ENCODE data around the gene RHEB. TPM values are rescaled to one million over a fixed set of nuclear protein-coding genes. Genes with fewer than 3 reads are reported as not detected.

The RHEB gene
- polyA plus RNA-seq, 10 donors: 77.1 to 108 (median 86.1) TPM

DNA sequence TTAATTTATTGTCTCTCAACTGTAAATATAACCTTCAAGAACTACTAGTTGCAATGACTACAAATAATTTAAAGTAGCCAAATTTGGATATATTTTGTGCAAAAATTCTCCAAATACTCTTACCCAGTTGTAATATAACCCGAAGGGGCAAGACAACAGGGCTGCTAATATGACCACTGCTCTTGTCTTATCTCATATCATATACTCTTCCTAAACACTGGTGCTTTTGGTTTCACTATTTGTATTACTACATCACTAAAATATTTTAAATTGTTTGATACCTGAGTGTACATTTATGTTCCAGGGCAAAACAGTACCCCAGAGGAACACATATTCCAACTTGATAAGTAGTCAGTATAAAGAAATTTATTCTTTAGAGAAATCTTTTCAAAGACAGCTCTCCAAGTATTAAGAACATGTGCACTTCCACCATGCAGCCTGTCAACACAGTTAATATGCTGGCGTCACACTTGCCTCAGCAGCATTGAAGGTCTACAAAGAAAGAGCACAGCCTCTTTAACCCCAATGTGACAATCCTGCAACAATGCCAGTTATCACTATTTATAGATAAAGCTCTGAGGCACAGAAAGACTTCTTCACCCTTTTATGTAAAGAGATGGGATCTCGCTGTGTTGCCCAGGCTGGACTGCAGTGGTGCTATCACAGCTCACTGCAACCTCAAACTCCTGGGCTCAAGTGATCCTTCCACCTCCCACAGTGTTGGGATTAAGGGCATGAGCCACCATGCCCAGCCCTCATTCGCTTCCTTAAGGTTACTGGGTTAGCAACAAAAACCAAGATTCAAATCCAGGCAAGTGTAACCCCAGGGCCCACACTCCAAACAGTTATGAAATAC, 37.8 kb downstream of the RHEB start:
- no peak for DNase-seq

DNA sequence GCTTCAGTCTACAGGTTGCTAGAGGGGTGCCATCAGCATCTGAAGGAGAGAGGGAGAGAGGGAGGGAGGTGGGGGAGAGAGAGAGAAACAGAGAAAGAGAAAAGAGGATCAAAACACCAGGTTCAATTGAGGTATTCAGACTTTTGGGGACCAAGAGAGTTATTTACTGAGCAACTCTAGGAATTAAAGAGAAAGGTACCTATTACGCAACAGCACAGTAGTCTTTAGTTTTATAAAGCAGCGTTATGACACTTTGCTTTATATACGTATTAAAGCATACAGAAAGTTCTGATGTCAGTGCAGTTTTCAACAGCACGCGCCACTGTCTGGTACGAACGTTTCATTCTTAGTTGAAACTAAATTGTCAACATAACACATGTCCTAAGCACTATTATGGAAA, 41.8 kb downstream of the RHEB start:
- no peak for DNase-seq

DNA sequence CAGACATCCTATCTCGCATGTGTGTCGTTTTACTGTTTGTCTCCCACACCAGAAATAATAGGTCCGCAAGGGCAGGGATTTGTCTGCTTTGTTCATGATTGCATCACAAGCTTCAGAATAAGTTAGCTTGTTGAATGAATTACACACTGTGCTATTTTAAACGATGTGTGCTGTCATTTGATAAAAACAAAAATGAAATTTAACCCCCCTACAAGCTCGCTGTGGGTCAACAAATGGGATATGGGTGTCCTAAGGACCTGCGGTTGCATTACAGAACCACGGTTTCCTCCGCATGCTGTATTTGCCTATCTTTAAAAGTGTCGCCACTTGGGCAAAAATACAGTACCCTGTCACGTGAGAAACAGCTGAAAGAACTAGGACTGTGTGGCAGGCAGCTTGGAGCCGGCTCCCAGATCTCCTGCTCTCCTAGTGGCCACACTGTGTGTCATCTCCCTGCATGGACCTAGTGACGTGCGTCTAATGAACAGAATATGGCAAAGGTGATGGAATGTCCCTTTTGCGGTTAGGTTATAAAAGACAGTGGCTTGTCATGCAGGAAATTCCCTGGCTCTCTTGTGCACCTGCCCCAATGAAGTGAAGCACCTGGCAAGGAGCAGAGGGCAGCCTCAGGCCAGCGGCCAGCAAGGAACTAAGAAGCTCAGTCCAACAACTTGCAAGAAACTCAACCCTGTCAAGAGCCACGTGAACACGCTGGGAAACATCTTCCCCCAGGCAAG, 46.9 kb downstream of the RHEB start:
- DNase-seq: no peak

DNA sequence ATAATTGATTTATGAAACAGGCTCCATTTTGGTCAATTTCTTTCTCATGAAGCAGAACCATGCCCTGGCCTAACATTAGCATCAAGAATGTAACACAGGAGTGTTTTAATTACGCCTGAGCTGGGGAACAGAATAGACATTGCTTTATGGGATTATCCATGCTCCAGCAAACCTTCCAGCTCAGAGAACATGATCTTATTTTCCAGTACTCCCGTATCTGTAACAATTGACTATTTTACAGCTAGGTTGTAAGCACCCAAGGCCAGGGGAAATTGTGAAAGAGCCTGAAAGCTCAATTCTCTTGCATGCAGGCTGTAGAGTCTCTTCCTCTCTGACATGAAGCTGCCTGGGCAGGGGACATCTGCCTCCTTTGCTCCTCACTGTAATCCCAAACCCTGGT, 49.0 kb downstream of the RHEB start:
- no peak for DNase-seq

DNA sequence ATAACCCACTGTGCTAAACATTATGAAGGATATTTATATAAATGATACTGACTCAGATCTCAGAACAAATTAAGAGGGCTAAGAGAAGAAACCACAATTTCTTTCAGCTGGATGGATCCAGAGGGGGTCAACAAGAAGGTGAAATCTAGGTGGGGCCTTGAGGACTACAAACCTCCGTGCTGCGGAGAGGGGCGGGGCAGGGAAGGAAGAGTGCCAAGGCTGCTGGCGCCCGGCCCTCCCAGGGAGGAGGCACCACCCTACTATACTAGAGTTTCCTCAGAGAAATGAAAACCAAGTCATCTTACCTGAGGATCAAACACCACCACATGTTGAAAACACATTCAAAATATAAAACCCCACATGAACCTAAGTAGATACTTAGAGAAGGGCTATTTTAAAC, 50.4 kb downstream of the RHEB start:
- no peak for DNase-seq

DNA sequence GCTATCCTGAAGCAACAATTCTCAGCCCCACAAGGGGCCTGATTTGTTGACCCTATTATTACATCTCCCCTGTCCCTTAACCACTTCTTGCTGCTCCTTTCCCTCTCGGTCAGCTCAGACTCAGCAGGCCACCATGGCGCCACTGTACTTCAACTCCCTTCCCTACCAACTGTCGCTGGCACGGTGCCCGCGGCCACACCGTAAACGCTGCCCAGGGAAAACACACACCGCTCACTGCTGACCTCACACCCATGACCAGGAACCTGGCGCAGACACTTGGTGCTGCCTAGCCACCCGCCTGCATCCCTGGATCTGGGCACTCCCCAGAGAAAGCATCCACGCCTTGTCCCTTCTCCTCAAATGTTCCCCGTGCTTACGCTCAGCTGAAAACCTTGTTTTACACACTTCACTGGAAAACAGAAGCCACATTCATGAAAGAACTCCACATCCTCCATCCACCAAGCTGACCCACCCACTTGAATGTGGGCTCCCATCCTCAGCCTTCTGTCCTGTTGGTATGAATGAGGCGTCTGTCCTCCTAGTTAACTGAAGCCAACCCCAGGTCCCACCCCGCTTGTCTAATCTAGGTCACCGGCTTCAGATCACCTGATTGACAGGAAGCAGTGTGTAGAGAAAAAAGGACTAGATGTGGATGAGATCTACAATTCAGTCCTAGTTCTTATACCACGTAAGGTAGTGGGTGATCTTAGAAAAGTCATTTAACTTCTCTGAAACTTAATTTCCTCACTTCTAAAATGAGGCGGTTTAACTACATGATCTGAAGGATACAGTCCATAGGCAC, 51.3 kb downstream of the RHEB start:
- no peak for DNase-seq

DNA sequence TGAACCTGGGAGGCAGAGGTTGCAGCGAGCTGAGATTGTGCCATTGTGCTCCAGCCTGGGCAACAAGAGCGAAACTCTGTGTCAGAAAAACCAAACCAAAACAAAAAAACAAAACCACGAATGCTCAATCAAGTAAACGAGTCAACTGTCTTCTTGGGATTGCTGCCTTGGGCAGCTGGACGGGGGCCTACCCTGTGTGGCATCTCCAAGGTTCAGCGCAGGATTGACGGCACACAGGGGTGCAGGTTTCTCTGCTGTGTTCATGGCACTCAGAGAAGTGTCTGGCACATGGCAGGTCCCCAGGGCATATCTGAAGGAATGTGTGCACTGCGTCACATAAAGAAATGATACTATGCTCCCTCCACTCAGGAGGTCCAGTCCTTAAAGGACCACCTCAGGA, 54.5 kb downstream of the RHEB start:
- DNase-seq: no peak

DNA sequence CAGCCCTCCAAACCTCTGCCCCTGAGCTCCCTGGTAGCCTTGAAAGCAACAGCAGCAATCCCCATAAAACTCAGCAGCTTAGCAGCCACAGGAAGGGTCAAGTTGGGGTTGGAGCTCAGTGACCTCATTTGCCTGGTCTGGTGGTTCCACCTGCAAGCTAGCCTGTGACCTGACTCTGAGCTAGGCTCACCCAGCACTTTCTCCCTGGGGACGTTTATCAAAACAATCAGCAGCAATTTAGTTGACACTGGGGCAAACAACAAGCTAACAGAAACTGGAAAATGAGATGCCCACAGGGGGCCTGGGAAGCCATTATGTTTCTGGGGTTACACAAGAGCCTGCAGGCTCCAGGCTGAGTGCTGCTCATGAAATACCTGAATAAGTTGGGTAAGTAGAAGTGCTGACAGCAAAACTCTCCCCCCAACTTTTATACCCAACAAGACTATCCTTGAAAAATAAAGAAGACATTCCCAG, 57.4 kb downstream of the RHEB start:
- DNase-seq: no peak

DNA sequence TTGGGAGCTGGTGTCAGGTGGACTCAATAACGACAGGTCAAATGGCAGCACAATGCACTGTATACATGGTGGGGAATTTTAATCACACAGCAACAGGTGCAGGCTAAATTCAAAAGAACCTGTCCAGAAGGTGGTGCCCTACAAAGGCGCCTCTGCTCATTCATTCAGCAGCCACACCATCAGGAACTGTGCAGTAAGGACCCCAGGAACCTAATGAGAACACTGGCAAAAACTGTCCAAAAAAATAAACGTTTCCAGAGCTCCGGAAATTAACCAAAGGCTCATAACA, 57.8 kb downstream of the RHEB start:
- no peak for DNase-seq

DNA sequence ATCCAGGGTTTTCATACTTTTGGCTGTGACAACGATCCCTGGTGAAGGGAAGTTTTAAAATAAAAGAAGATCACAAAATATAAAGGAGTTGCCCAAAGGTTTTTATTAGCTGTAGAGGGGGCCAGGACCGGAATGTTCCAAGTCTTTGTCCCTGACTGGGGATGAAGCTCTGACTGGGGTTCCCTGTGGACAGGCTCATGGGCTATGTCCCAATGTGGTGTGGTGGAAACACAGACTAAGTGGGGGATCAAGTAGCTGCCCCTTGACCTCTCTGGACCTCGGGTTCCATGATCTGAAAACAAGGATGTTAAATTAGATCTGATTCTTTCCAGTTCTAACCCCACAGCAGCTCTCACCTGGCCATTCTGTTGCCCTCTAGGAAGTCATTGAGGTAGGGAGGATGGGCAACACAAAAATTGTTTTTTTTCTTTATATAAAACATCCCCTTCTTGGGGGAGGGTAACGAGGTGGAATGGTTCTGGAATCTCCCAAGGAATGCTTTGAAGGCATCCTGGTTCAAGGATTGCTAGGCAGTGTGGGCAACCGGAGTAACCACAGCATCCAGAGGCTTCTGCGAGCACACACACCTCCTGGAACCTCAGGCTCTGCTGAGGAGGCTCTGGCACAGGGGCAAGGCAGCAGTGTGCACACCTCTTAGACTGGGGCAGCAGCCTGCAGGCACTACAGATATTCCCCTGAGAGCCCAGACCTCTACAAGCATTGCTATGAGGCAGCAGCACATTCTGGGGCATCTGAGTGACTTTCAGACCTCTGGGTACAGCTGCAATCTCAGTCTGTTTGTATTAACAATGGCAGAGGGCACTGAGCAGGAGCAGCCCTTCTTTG, 58.4 kb downstream of the RHEB start:
- no peak for DNase-seq

DNA sequence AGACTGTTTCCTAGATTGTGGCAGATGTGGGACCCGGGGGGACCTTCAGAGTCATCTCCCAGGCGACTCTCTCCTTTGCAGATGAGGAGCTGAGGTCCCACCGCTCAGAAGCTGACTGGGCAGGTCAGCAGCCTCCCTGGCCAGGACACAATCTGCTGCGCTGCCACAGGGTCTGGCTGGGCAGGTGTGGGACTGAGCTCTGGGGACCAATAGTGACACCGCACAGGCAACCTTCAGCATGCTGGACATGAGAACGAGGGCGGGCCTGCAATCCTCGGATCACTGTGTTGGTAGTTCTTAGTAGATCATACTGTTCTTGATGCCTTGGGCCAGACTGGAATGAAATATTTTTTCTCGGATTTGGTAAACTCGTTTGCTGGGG, 59.2 kb downstream of the RHEB start:
- no peak for DNase-seq

DNA sequence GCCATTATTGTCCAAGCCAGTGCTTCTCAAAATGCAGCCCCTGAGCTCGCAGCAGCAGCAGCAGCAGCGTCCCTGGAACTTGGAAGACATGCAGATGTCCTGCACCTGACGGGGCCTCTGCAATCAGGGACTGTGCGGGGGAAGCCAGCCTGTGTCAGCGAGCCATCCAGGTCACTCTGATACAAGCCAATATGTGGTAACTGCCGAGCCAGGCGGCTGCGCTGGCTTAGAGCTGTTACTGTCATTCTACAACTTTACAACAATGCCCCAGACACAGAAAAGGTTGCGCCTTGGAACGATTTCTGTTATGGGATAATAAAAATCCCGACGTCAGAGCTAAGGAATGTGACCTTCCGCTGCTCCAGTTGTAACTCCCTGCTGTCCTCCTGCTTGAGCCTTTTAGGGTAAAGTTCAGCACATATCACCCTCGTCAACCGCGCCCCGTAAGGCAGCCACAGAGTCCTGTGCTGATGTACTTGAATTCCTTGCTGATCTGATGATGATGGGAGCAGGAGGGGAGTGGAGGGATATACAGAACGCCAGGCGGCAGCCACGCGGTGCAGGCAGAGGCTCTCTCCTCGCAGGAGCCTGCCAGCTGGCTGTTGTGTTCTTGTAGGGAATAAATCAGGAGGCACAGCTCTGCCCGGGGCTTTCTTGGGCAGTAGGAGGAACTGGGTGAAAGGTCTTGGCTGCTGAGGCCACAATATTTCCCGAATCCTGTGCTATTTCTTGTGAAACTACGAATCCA, 59.8 kb downstream of the RHEB start:
- DNase-seq: peak; percentile 71 to 93 (median 80)

DNA sequence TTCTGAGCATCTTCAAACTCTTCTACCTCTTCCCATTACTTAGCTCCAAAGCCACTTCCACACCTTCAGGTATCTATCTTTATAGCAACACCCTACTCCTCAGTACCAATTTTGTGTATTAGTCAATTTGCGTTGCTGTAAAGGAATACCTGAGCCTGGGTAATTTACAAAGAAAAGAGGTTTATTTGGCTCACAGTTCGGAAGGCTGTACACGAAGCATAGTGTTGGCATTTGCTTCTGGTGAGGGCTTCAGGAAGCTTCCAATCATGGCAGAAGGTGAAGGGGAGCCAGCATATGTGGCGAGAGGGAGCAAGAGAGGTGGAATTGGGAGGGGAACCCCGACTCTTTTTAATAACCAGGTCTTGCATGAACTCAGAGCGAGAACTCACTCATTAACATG, 62.2 kb downstream of the RHEB start:
- no peak for DNase-seq

DNA sequence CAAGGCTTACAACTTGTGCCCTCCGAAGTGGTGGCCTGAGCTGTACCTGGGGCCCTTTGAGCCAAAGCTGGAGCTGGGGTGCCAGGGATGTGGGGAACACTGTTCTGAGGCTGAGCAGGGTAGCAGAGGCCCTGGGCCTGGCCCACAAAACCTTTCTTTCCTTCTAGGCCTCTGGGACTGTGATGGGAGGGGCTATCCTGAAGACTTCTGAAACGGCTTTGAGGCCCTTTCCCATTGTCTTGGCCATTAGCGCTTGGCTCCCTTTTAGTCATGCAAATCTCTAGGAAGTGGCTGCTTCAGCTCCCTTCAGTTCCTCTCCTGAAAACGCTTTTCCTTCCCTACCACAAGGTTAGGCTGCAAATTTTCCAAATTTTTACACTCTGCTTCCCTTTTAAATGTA, 62.9 kb downstream of the RHEB start:
- DNase-seq: no peak

DNA sequence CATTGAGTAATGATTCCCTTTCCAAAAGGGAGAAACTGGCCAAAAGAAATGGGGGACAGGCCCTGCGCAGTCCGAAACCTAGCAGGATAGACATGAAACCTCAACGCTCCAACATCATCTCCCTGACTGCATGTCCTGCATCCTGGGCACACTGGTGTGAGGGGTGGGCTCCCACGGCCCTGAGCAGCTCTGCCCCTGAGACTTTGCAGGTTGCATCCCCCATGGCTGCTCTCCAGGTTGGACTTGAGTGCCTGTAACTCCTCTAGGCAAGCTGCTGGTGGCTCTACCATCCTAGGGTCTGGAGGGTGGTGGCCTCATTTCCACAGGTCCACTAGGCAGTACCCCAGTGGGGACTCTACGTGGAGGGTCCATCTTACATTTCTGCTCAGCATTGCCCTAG, 63.4 kb downstream of the RHEB start:
- no peak for DNase-seq

DNA sequence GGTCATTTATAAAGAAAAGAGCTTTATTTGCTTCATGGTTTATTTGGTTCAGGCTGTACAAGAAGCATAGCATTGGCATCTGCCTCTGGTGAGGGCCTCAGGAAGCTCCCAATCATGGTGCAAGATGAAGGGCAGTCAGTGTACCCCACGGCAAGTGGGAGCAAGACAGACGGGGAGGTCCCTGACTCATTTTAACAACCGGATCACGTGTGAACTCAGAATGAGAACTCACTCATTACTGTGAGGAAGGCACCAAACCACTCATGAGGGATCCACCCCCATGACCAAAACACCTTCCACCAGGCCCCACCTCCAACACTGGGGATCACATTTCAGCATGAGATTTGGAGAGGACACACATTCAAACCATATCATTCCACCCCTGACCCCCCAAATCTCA, 64.0 kb downstream of the RHEB start:
- no peak for DNase-seq

DNA sequence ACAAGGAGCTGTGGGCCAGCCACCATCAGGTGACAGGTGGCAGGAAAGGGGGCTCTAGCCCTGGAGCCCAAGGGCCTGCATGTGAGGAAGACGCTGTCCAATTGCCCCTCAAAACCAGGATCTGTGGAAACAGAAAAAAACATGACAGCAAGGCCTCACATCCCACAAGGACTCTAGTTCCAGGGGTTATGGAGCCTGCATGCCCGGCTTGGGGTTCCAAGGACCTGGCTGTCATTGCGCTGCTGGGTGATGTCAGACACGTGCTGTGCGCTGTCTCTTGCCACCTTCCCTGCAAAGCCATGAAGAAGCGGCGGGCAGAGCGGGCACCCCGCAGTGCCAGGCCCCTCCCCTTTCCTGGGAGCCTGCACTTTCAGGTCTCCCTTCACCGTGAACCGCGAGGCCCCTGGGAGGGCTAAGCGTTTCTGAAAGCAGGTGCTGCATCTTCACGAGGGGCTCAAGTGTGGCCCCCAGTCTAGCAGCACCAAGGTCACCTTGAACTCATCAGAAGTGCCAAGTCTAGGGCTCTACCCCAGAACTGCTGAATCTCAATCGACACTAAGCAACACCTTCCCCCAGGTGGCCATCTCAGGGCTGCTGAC, 64.7 kb downstream of the RHEB start:
- no peak for DNase-seq

DNA sequence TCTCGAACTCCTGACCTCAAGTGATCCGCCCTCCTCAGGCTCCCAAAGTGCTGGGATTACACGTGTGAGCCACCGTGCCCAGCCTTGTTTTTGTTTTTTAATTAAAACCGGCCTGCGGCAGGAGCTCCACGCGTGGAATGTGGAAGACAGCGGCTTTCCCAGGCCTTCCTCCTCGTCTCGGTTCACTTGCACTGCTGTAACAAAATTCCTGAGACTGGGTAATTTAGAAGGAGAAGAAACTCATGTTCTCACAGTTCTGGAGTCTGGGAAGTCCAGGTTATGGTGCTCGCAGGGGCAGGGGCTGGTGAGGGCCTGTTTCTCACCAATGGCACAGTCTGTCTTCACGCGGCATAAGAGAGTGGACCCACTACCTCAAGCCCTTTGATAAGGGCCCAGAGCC, 65.4 kb downstream of the RHEB start:
- DNase-seq: no peak

DNA sequence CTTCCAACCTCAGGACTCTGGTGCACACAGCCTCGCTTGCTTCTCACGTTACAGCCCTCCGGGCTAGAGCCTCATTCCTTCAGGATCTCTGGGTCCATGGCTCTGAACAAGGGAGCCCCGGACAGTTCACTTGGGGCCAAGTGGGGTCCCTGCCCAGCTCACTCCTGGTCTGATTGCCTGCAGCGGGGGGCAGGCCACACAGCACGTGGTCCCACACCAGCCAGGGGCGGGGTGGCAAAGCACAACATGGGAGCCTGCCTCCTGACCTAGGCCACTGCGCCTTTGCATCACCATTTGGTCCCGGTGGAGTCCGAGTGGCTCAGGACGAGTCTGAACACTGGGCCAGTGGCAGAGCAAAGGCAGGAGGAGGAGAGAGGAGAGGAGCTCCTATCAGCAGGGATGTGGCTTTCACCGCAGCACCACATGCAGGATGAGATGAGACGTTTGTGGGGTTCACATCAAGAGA, 66.3 kb downstream of the RHEB start:
- no peak for DNase-seq

DNA sequence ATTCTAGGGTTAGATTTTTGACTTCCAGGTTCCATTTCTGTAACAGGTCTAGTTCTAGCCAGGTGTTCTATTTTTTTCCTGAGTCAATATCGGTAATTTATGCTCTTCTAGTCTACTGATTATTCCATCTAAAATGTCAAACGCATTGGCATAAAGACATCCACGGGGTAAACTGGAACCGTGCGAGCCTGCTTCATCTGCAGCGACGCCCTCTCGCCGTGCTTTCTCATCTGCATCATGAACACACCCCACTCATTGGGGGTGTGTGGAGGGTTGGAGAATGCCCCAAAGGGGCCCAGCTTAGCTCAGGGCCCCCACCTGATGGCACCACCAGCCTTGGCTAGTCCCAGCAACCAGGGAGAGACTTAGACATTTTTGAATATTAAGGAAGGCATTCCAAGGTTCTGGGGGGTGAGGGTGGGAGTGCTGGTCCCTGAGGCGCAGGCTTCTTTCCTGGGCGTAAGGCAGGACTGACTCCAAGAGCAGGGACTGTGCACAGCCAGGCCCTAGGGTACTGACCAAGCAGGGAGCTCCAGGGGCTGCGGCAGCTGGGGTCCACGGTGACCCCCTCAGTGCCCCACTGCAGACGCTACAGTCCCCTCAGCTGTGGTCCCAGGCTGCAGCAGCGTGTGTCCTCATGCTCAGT, 66.9 kb downstream of the RHEB start:
- DNase-seq: no peak

All from muscle of back (tissue), 11 donors.